NCI-H2196 treated with DMSO at 0.1 percent for 48 hours (cell line): Measurements from ENCODE around the gene THBS2.

ENCODE experiments used
- DNase-seq: peaks from one replicate; lab custom pipeline; 2025; ENCODE audit not compliant: unreplicated experiment; lab: John Stamatoyannopoulos, UW

The THBS2 gene

DNA sequence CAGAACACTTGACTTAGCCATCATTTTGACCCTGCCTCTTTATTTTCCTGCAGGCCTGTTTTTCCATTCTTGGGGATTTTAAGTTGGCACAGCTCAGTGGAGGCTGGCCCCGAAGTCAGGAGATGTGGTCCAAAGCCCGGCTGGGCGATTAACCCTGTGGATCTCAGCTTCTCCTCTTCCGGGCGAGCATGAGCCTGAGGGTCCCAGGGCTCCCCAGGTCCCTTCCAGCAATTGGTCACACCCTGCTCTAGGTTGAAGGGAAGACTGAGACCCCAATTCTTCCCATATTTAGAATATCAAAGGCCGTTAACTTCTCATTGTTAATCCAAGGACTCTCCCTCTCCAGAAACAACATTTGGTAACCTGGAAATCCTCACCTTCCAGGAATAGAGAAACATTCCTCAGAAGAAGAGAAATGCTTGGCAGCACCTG lies 2.3 kb downstream of the THBS2 start:
- DNase-seq = no peak

DNA sequence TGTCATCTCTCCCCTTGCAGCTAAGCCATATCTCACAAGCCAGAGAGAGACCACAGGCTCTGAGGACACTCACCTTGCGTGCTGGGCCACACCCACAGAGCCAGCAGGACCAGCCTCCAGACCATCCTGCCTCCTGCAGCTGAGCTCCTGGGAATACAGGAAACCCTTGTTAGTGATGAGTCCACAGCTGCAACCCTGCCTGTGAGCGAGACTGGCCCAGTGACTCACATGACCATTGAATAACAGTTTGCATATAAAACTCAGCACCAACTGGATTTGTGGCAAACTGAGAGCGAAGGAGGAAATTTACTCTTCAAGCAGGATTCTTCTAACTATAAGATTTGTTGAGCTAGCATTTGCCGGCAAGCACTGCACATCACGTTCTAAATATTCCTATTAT lies 3.0 kb downstream of the THBS2 start:
- DNase-seq = peak; percentile 2

DNA sequence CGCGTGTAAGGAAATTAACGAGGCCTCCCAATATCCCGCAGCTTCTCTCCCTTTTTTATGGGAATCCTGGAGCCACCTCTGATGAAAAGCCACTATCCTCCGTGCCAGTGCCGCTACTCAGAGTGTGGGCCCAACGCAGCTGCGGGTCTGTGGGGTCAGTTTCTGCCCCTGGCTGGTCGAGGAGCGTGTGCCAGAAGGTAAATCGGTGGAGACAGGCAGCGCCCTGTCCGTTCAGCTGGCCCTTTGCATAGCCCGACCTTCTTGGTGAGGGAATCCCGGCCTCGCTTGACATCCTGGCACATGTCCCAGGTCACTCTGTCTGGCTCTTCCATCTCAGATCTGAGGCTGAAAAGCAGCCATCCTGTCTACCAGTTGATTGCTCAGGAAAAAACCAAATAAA lies 4.6 kb downstream of the THBS2 start:
- DNase-seq = no peak

DNA sequence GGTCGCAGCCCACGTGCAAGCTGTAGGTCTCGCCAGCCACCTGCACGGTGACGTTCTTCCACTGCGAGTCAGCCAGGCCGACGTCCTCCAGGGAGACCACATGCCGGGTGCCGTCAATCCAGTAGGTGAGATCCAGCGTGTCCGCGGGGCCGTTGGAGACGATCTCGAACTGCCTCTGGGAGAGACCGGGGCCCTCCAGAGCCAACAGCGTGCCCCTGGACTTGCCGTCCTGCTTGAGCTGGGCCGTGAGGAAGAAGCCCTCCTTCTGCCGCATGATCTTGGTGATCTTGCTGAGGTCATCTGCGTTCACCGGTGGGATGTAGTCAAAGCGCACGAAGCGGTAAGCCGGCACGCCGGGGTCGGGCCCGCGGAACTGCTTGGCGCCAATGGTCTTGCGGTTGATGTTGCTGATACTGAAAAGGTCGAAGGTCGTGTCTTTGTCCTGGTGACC lies 5.1 kb downstream of the THBS2 start:
- no peak for DNase-seq

GRCh38 chr6:169247991-169248390 lies 5.7 kb downstream of the THBS2 start:
- DNase-seq = no peak

DNA sequence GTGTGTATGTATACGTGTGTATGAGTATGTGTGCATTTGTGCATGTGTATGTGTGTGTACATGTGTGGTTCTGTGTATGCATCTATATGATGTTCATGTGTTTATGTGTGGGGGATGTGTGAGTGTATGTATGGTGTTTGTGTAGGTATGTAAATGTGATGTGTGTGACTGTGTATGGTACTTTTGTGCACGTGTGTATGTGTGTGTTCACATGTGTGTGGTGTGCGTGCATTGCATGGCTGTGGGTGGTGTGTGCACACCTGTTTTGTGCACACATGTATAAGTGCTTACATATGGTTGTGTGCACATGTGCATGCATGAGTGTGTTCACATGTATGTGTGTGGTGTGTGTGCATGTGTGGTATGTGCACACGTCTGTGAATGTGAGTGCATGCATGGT lies 6.2 kb downstream of the THBS2 start:
- DNase-seq = no peak

GRCh38 chr6:169246445-169246844 lies 7.2 kb downstream of the THBS2 start:
- DNase-seq = no peak

DNA sequence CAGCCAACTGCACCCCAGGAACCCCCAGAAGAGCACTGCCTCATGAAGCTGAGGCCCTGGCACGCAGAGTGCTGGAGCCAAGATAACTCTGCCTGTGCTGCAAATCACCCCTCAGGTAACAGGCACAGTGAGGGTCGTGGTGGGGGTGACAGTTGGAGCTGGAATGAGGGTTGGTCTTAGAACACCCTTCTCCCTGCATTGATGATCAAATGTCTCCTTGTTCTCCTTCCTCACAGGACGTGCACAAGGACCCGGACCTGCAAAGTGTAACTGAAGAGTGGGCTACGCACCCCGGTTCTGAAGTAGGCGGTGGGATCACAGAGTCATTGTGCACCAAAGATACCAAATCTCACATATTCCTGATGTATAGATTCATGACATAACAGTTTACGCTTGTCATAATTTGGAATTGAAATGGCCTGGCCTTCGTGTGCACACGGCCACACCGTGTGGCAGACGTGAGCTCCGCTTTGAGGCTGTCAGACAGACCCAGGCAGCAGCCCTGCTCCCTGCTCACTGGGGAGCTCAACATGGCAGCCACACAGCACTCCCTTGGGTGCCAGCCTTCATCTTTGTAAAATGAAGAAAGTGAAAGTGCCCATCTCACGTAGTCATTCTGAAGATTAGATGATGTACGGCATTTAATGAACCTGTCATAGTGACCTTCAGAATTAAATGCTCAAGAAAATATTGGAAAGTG lies 8.8 kb downstream of the THBS2 start:
- DNase-seq = no peak

GRCh38 chr6:169243661-169244060 lies 10.0 kb downstream of the THBS2 start:
- DNase-seq = no peak

- no peak for DNase-seq
These were observed 10.5 kb downstream of the THBS2 start for GRCh38 chr6:169243186-169243585.

GRCh38 chr6:169241688-169242350 lies 11.8 kb downstream of the THBS2 start:
- DNase-seq = no peak

DNA sequence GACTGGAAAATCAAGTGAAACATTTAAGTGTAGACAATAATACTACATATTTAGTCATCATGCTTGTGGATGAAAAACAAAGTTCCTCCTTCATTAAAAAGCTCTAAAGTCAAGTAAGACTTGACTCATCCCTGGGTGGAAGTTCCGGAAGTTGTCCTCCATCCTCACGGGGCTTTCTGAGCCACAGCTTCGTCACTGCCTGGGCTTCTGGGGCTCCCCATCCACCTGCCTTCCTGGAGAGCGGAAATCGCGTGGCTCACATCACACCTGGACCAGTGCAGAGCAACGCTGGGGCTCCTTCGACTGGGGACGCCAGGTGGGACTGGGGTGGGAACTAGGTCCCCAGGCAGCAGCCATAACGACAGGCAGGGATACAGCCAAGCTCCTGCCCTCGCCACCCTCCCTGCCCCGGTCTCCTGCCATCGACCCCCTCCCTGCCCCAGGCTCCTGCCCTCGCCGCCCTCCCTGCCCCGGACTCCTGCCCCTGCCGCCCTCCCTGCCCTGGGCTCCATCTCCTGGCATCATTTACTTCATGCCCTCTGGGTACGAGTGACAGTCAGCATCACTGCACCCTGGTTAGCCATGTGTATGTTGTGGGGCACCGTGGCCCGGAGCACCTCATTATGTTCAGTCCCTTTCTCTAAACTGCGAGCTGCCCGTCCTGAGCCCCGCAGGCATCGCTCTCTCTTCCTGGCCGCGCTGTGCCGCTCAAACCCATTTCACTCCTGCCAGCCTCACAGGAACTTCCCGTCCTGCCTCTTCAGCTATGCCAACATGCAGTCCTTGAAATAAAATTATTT lies 12.9 kb downstream of the THBS2 start:
- no peak for DNase-seq

DNA sequence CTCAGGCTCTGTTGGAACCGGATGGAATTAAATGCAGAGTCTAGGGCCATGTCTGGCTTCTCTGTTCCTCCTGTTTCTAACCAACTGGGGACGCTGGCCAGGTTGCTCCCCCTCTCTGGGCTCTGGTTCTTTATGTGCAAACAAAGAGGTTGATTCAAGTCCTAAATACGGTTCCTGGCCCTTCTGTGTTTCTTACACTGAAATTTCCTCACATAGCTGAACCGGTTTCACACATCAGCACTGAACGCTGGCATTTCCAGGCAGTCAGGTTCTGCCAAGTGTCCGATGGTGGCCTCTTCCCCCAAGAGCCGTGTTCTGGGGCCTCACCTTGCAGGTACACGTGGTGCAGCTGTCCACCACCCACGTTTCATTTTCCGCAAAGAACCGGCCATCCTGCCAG lies 13.5 kb downstream of the THBS2 start:
- no peak for DNase-seq

GRCh38 chr6:169239181-169239580 lies 14.5 kb downstream of the THBS2 start:
- DNase-seq = no peak

DNA sequence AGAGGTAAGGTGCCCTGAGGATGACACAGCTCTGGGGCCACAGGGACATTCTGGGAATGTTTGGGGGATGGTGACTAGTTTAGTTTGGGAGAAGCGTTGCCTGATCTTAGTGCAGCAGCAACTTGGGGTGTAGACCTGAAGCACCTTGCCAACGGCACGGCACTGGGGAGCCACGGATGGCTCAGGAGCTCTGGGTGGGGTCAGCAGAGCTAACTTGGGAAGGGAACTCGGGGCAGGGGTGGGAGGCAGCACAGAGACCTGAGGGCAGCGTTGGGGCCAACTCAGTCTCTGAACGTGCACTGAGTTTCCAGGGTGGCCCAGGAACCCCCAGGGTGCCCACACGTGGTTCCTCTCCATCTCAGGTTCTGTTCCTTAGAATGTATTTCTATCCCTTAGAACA lies 14.9 kb downstream of the THBS2 start:
- DNase-seq = no peak

GRCh38 chr6:169237496-169238134 lies 16.0 kb downstream of the THBS2 start:
- DNase-seq = no peak

DNA sequence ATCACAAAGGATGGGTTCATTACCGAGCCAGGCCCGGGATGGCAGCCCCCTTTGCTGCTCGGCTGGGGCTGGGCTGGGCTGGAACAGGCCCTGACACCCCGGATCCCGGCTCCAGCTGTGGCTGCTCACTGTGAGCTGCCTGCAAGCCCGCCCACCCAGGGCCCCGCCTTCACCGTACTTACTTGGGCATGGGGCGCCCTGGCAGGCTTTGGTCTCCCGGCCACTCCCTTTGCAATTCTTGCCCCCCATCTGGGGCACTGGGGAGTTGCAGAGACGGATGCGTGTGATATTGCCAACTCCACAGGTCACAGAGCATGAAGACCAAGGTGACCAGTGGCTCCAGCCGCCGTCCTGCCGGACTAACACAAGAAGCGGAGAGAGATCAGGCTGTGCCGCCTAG lies 16.7 kb downstream of the THBS2 start:
- DNase-seq = no peak

GRCh38 chr6:169236545-169236944 lies 17.1 kb downstream of the THBS2 start:
- no peak for DNase-seq

DNA sequence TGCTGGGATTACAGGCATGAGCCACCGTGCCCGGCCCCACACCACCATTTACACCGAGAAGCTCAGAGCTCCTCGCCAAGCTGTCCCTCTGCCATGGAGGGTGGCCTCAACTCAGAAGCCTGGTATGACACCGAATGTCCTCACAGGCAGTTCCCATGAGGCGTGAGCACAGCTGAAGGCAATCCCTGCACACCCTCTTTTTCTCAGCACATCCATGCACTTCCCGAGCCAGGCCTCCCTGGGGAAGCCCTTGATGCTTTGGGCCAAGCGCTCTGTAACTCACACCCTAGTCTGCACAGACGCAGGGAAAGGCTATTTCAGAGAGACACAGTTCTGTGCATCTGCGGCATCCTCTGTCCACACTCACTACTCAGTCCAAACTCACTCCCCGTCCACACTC lies 18.4 kb downstream of the THBS2 start:
- no peak for DNase-seq

DNA sequence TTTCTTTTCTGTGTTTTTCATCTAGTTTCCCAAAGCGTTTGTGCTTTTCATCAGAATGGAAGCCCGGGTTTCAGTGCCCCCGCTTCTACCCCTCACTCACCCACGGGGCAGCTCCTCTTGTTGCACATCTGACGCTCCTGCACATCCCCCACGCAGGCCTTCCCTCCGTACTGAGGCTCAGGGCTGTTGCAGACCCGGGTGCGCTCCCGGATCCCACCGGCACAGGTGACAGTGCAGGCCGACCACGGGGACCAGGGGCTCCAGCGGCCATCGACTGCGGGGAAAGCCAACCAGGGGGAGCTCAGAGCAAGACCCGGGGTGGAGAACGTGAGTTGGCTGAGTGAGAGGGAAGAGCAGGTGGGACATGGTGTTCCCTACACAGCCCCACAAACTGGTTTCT lies 19.0 kb downstream of the THBS2 start:
- no peak for DNase-seq

DNA sequence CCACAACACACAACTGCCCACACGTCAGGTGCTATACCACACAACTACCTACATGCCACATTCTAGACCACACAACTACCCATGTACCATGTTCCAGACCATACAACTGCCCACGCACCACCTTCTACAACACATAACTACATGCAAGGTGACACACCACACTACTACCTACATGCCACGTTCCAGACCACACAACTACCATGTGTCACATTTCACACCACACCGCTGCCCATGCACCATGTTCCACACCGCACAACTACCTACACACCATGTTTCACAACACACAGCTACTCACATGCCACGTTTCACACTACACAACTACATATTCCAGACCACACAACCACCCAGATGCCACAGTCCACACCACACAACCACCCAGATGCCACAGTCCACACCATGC lies 19.8 kb downstream of the THBS2 start:
- DNase-seq = no peak

DNA sequence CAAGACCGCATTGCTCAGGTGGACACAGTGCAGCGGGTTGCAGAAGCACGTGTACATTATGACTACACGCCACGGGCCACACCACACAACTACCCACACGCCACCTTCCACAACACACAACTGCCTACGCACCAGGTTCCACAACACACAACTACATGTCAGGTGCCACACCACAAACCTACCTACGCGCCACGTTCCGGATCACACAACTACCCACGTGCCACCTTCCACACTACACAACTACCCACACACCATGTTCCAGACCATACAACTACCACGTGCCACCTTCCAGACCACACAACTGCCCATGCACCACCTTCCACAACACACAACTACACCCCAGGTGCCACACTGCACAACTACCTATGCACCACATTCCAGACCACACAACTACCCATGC lies 20.5 kb downstream of the THBS2 start:
- no peak for DNase-seq
